Adipocyte (in vitro differentiated cells): Measurements from ENCODE around the gene SAC3D1.

Experiments
- DNase-seq: peaks from one replicate; pipeline ENCODE4 v3.0.0-alpha.2; 2015; ENCODE audit warnings: low read depth
- H3K27me3 ChIP-seq: replicated peaks from 2 replicates; pipeline ENCODE4 v1.7.0; 2013; ENCODE audit warnings: mild to moderate bottlenecking, low read length, moderate library complexity; ENCODE audit not compliant: control insufficient read depth, insufficient read depth
- H3K36me3 ChIP-seq: 2 replicates; pipeline ENCODE4 v1.7.0; 2013; ENCODE audit warnings: low read length, mild to moderate bottlenecking, moderate library complexity; ENCODE audit not compliant: control insufficient read depth, insufficient read depth, severe bottlenecking
- H3K4me1 ChIP-seq: 2 replicates; pipeline ENCODE4 v1.7.0; 2013; ENCODE audit warnings: mild to moderate bottlenecking, low read length, moderate library complexity; ENCODE audit not compliant: control insufficient read depth, insufficient read depth
- H3K4me3 ChIP-seq: 2 replicates; pipeline ENCODE4 v1.7.0; 2013; ENCODE audit warnings: mild to moderate bottlenecking, low read length, moderate library complexity
- H3K9ac ChIP-seq: 2 replicates; pipeline ENCODE4 v1.7.0; 2013; ENCODE audit warnings: mild to moderate bottlenecking, low read length, moderate library complexity
- H3K9me3 ChIP-seq: 2 replicates; pipeline ENCODE4 v1.7.0; 2013; ENCODE audit warnings: mild to moderate bottlenecking, low read length, moderate library complexity; ENCODE audit not compliant: control insufficient read depth

SAC3D1 gene

GRCh38 chr11:65083134-65083833, 42.3 kb downstream of the SAC3D1 start:
- H3K4me1 ChIP-seq, result peaks cover 18% of the 10 kb centered on the region
- no peaks in the 10 kb centered on the region for H3K27me3 ChIP-seq
- H3K9ac ChIP-seq, result peak overlapping the region; percentile 97
- no peaks in the 10 kb centered on the region for H3K9me3 ChIP-seq
- H3K36me3 ChIP-seq, result peaks cover 30% of the 10 kb centered on the region
- no peak for DNase-seq
- H3K4me3 ChIP-seq, result peak overlapping the region; percentile 97

GRCh38 chr11:65083834-65084597, 43.0 kb downstream of the SAC3D1 start, which contains the start of the genes CDCA5 and ZFPL1:
TSS of gene CDCA5 (minus strand) at chr11:65084040. CDS start at chr11:65083978, 62 bp downstream.
TSS of gene ZFPL1 (plus strand) at chr11:65084222. CDS start at chr11:65084699, 477 bp downstream.
- H3K27me3 ChIP-seq, result no peaks in the 10 kb centered on the region
- peak; percentile 98 for DNase-seq
- H3K9me3 ChIP-seq, result no peaks in the 10 kb centered on the region
- peaks cover 37% of the 10 kb centered on the region for H3K36me3 ChIP-seq
- peak within 1 kb of the TSS; percentile 97 for H3K9ac ChIP-seq
- H3K4me3 ChIP-seq, result peak within 1 kb of the TSS; percentile 97
- H3K4me1 ChIP-seq, result peaks cover 18% of the 10 kb centered on the region

GRCh38 chr11:65084598-65085375, 43.8 kb downstream of the SAC3D1 start:
- Histone ChIP-seq H3K4me3 (peak overlapping the region; percentile 97), H3K9ac (peak overlapping the region; percentile 97), H3K27me3 (no peaks in the 10 kb centered on the region), H3K36me3 (peaks cover 43% of the 10 kb centered on the region), H3K4me1 (peaks cover 18% of the 10 kb centered on the region), H3K9me3 (no peaks in the 10 kb centered on the region)
- DNase-seq, result peak; percentile 32

GRCh38 chr11:65085446-65085845, 44.4 kb downstream of the SAC3D1 start:
- Histone ChIP-seq H3K9ac (peak overlapping the region; percentile 97), H3K4me1 (peaks cover 18% of the 10 kb centered on the region), H3K4me3 (peak overlapping the region; percentile 97), H3K27me3 (no peaks in the 10 kb centered on the region), H3K9me3 (no peaks in the 10 kb centered on the region), H3K36me3 (peaks cover 43% of the 10 kb centered on the region)
- no peak for DNase-seq

GRCh38 chr11:65086809-65087208, 45.8 kb downstream of the SAC3D1 start:
- Histone ChIP-seq H3K9ac (no peak overlapping the region), H3K36me3 (peaks cover 43% of the 10 kb centered on the region), H3K4me3 (no peak overlapping the region)

GRCh38 chr11:65087216-65087615, 46.2 kb downstream of the SAC3D1 start:
- Histone ChIP-seq H3K36me3 (peaks cover 43% of the 10 kb centered on the region), H3K9me3 (no peaks in the 10 kb centered on the region), H3K9ac (no peak overlapping the region), H3K27me3 (no peaks in the 10 kb centered on the region), H3K4me1 (peaks cover 18% of the 10 kb centered on the region), H3K4me3 (no peak overlapping the region)
- no peak for DNase-seq

More at GRCh38 chr11:65086809-65087208, 45.8 kb downstream of the SAC3D1 start:
- no peaks in the 10 kb centered on the region for H3K9me3 ChIP-seq
- peaks cover 18% of the 10 kb centered on the region for H3K4me1 ChIP-seq
- no peak for DNase-seq
- H3K27me3 ChIP-seq, result no peaks in the 10 kb centered on the region

- H3K4me3 ChIP-seq, result no peak overlapping the region
- H3K9me3 ChIP-seq, result no peaks in the 10 kb centered on the region
- H3K36me3 ChIP-seq, result peaks cover 43% of the 10 kb centered on the region
- H3K27me3 ChIP-seq, result no peaks in the 10 kb centered on the region
- no peak for DNase-seq
- H3K9ac ChIP-seq, result no peak overlapping the region
- H3K4me1 ChIP-seq, result peaks cover 18% of the 10 kb centered on the region
Measured at GRCh38 chr11:65087827-65088226, 46.8 kb downstream of the SAC3D1 start.

- H3K27me3 ChIP-seq, result no peaks in the 10 kb centered on the region
- no peak overlapping the region for H3K9ac ChIP-seq
- H3K4me1 ChIP-seq, result peaks cover 11% of the 10 kb centered on the region
- no peak overlapping the region for H3K4me3 ChIP-seq
- peaks cover 43% of the 10 kb centered on the region for H3K36me3 ChIP-seq
- DNase-seq, result no peak
- no peaks in the 10 kb centered on the region for H3K9me3 ChIP-seq
Measured at GRCh38 chr11:65089621-65090020, 48.6 kb downstream of the SAC3D1 start.

- no peaks in the 10 kb centered on the region for H3K27me3 ChIP-seq
- no peaks in the 10 kb centered on the region for H3K9me3 ChIP-seq
- H3K36me3 ChIP-seq, result peaks cover 39% of the 10 kb centered on the region
- peaks cover 3% of the 10 kb centered on the region for H3K4me1 ChIP-seq
- no peak overlapping the region for H3K9ac ChIP-seq
- no peak for DNase-seq
- no peak overlapping the region for H3K4me3 ChIP-seq
Measured at GRCh38 chr11:65090628-65091027, 49.6 kb downstream of the SAC3D1 start.
